Heart left ventricle (tissue), 13 donors: ENCODE results near the gene ANKUB1.

Source experiments
- POLR2A ChIP-seq, 2 donors: fragments of 450-650 bp; IDR thresholded peaks; one replicate each; pipeline ENCODE4 v1.6.1; 2017; ENCODE audit warnings: antibody characterized with exemption in 2 of 2, mild to moderate bottlenecking in 2 of 2, moderate library complexity in 2 of 2
- TF ChIP-seq, protein P1 (sequence below), 12 donors: fragments of 200-600 bp; sonication (generic) in 4 of 12; IDR thresholded peaks; one replicate each; pipeline versions ENCODE4 v1.5.0 to v1.8.0; 2018 to 2022; ENCODE audit warnings: antibody characterized with exemption in 12 of 12, mild to moderate bottlenecking in 5 of 12
- donor health status: ischemic (EF 13 %, LVEDD 7.1; RV severe dilation, severe dysfunction).
- donor health status: DM: no; HTN: yes; CAD: no.
- donor health status: DM: no; HTN: no; CAD: no.
- donor health status: ischemic (EF 25% LVEDD 6.9; RV normal size, moderate dysfunction).
- donor health status: ischemic (EF 25% LVEDD 5.7; RV mildly dilated, moderate dysfunction).
- donor health status: ischemic (EF 35%, LVEDD 5.7; RV mildly dilated, moderate dysfunction).
- donor health status: nonischemic (EF 11% LVEDD 7.7; RV severe dilation, severe dysfunction).
- donor health status: DM: yes; HTN: yes; CAD: no.
- donor health status: PGD.
- donor health status: ischemic (EF 29% LVEDD 5.4; RV normal size, mild dysfunction).
- donor health status: nonischemic (EF 23%, LVEDD 6.1; RV moderate dilation, normal function).

DNA sequence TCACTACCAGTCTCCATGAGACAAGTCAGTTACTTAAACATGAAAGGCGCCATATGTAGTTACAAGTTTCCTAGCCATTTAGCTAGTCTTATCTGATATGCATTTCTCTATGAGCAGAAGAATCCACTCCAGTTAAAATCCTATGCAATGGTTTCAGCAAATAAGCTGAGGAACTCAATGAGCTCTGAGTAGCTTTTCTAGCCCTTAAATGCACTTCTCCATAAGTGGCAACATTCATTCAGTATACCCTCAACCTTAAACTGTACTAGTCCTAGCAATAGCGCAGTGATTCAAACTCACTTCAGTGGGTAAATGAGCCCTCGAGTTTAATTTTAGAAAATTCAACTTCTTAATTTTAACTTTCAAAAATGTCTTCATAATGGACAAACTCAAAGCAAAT lies 47.7 kb downstream of the ANKUB1 start:
- no peak for TF ChIP-seq POLR2A (IDR thresholded peaks at IDR 0.05)
- TF ChIP-seq, protein P1, sequence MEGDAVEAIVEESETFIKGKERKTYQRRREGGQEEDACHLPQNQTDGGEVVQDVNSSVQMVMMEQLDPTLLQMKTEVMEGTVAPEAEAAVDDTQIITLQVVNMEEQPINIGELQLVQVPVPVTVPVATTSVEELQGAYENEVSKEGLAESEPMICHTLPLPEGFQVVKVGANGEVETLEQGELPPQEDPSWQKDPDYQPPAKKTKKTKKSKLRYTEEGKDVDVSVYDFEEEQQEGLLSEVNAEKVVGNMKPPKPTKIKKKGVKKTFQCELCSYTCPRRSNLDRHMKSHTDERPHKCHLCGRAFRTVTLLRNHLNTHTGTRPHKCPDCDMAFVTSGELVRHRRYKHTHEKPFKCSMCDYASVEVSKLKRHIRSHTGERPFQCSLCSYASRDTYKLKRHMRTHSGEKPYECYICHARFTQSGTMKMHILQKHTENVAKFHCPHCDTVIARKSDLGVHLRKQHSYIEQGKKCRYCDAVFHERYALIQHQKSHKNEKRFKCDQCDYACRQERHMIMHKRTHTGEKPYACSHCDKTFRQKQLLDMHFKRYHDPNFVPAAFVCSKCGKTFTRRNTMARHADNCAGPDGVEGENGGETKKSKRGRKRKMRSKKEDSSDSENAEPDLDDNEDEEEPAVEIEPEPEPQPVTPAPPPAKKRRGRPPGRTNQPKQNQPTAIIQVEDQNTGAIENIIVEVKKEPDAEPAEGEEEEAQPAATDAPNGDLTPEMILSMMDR (IDR thresholded peaks at IDR 0.05), result no peak
